HG02642 (cell line): Measurements from ENCODE around the gene TECR.
"Not testable (repeated sequence)": the region's sequence is repeated elsewhere in the genome, so short reads cannot be mapped to it uniquely, and the experiment has no call there.

Experiments
- ATAC-seq: cut with Tn5 transposase; IDR thresholded peaks from one replicate; pipeline ENCODE4 v1.9.1; 2021; ENCODE audit warnings: mild to moderate bottlenecking; ENCODE audit not compliant: unreplicated experiment, poor library complexity

Gene TECR

DNA sequence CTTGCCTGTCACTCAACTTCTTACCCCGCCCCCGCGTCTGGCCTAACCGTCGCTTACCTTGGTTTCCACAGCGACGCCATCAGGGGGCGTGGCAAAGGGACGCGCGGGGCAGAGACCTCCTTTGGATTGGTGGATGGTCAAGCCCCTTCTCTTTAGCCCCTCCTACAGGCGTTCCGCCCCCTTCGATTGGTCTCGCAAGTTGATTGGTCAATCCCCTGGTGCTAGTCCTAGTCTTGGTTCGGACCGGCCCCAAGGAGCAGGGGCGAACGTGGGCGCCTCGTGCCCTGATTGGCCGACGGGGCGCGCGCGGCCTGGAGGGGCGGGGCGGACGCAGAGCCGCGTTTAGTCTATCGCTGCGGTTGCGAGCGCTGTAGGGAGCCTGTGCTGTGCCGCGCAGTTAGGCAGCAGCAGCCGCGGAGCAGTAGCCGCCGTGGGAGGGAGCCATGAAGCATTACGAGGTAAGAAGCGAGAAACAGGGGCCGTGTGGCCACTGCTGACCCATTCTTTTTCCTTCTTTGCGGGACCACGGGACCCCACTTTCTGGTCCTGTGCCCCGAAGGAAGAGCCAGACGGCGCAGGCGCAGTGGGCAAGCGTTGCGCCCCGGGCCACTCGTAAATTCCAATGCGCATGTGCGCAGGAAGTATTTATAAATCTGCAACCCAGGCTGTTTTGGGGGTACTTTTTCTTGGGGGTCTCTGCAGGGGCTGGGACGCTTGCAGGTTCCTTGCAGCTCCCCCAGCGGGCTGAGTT is at the start of gene TECR:
TECR (plus strand) TSS at position 341 of the 751 bp plus-strand sequence; CDS start at position 444, 103 bp downstream.
- peak; percentile 97 for ATAC-seq

GRCh38 chr19:14479975-14480699 is 49.3 kb upstream of the TECR start:
- no peak for ATAC-seq

DNA sequence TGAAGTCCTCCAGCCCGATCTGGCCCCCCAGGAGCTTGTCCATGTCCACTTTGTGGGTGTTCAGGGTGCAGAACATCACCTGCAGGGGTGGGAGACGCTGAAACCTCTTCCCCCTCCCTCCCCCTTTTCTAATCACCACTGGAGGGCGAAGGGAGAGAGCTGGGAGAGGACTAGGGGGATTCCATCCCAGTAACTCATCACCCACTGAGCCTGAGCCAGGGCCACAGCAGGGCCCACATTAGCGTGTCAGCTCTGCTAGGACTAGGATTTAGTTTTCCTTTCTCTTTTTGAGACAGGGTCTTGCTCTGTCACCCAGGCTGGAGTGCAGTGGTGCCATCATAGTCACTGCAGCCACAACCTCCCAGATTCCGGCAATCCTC is 48.7 kb upstream of the TECR start:
- no peak for ATAC-seq

DNA sequence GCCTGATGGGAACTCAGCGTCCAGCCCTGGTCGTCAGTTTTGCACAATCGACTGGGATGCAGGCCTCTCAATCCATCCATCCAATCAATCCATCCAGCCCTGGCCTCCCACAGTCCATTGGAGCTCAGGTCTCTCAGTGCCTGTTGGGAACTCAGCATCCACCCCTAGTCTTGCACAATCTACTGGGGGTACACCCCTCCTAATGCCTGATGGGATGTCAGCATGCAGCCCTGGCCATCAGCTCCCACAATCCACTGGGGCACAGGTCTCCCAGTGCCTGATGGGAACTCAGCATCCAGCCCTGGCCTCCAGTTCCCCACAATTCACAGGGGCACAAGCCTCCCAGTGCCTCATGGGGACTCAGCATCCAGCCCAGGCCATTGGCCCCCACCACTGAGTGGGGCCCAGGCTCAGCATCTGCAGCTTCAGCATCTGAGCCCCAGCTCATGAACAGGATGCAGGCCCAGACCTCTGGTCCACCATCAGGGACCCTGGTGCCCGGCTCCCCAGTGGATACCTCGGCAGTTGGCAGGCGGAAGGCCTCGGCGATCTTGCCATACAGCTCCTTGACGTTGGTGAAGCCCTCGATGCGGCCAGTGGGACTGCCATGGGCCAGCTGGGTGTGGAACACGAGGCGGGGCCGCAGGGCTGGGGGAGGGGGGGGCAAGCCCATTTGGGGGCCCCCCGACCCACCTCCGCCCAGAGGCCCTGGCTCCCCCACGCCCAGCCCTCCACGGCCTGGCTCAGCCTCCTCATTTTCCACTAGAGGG is 47.0 kb upstream of the TECR start:
- ATAC-seq = no peak

DNA sequence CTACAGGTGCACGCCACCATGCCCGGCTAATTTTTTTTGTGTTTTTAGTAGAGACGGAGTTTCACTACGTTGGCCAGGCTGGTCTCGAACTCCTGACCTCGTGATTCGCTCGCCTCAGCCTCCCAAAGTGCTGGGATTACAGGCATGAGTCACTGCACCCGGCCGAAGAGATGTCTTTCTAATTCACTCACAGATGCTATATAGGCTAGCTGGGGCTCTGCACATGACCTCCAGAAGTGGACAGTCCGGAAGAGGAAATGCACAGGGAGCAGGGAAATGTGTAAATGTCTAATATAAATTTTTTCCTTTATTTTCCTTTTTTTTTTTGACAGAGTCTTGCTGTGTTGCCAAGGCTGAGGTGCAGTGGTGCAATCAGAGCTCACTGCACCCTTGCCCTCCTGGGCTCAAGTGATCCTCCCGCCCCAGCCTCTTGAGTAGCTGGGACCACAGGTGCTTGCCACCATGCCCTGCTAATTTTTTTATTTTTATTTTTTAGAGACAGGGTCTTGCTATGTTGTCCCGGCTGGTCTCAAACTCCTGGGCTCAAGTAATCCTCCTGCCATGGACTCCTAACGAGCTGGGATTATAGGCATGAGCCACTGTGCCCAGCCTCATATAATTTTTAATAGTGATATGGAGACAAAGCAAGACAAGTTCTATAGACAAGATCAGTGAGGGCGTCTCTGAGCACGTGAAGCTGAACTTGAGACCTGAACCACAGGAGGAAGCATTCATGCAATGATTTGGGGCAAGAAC is 41.8 kb upstream of the TECR start:
- no peak for ATAC-seq

- ATAC-seq = no peak
These were observed 36.5 kb upstream of the TECR start for GRCh38 chr19:14492756-14493337.

- no peak for ATAC-seq
These were observed 35.0 kb upstream of the TECR start for GRCh38 chr19:14494411-14494810.

DNA sequence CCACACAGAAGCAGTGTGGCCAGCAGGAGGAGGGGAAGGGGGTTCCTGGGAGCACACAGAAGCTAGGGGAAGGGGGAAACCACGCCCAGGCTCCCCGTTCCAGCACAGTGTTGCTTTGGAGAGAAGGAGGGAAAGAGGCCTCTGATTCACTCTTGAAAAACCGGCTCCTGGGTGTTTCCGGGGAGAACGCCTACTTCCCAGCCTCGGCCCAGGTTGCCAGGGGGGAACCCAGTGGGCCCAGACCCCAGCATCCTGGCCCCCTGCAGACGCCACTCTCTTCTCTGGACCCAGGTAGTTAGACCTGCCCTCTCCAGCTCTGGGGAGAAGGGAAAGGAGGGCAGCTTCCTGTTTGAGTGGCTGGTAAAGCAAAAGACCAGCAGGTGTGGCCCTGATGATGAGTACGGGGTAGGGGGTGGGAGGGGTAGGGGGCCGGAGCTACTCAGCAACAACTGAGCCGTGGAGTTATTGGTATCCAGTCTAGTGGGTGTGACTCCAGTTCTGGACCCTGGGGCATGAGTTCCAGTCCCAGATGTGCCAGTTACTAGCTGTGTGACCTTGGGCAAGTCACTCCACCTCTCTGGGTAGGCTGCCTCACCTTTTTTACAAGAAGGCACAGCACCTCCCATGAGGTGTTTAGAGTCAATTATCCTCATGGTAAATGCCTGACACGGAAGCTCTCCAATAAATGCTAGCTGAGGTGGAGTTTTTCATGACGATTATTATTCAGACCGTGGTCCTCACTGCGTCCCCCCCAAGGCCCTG is 34.3 kb upstream of the TECR start:
- ATAC-seq = no peak

DNA sequence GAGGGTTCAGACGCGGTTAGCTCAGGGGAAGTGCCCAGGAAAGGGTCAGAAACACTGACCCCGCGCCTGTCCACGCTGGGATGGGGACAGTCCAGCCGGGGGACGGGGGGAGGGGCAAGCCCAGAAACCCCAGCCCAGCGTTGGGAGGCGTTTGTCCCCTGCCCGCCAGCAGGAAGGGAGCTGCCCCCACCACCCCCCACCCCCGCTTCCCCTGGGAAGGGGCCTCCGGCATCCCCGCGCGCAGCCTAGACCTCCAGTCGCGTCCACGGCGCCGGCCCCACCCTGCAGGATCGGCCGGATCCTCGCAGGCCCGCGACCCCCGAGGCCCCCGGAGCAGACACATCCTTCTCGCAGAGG is 33.7 kb upstream of the TECR start:
- ATAC-seq = peak; percentile 28

- peak; percentile 85 for ATAC-seq
These were observed 33.2 kb upstream of the TECR start, which contains the start of gene GIPC1 for GRCh38 chr19:14496029-14496833. GIPC1 (minus strand) TSS chr19:14496127; CDS start chr19:14482976, 13,151 bp downstream.

GRCh38 chr19:14496834-14497227 is 32.6 kb upstream of the TECR start:
- ATAC-seq = no peak

- ATAC-seq = no peak
These were observed 32.0 kb upstream of the TECR start for GRCh38 chr19:14497228-14497921.

DNA sequence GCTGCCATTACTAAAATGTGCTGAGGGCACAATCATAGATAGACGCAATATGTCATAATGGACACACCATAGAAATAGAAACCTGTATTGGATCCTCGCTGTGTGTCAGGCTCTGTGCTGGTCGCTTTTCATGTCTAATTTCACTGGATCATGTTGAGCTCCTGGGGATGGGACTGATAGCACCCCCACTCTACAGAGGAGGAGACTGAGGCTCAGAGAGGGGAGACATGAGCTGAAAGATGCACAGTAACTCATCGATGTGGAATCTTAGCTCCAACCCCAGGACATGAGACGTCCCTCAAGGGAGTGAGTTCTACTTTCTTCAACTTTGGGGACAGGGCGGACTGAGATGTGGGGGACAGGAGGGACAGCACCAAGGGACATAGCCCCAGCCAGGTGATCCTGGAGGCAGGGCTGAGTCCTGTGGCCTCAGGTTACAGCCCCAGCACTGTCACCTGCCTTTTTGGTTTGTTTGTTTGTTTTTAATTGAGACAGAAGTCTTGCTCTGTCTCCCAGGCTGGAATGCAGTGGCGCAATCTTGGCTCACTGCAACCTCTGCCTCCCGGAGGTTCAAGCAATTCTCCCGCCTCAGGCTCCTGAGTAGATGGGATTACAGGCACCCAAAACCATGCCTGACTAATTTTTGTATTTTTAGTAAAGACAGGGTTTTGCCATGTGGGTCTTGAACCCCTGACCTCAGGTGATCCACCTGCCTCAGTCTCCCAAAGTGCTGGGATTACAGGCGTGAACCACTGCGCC is 26.9 kb upstream of the TECR start:
- no peak for ATAC-seq

DNA sequence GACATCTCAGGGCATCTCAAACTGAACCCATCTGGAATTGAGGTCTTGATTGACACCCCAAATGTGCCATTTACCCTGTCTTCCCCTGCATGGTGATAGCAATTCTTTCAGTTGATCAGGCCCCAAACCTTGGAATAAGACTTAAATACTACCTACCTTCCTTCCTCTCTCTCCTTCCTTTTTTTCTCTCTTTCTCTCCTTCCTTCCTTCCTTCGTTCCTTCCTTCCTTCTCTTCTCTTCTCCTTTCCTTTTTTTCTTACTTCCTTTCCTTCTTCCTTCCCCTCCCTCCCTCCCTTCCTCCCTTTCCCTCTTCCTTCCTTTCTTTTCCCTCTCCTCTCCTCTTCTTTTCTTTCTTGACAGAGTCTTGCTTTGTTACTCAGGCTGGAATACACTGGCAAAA is 26.1 kb upstream of the TECR start:
- ATAC-seq = no peak

DNA sequence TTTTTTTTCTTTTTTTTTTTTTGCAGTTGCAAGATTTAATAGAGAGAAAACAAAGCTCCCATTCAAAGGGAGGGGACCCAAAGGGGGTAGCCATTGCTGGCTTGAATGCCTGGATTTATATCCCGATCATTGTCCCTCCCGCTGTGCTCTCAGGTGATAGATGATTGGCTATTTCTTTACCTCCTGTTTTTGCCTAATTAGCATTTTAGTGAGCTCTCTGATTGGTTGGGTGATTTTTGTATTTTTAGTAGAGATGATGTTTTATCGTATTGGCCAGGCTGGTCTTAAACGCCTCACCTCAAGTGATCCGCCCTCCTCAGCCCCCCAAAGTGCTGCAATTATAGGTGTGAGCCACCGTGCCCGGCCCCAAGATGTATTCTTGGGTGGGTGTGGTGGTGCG is 24.8 kb upstream of the TECR start:
- ATAC-seq = not testable (repeated sequence)

GRCh38 chr19:14505488-14506239 is 23.7 kb upstream of the TECR start:
- no peak for ATAC-seq
